GM18867 (cell line): ENCODE results near the gene BLOC1S6.
A peak's percentile ranks its signal among the peaks of the same experiment; 100 is the strongest.

Source experiments
- ATAC-seq: cut with Tn5 transposase; IDR thresholded peaks from one replicate; pipeline ENCODE4 v1.9.1; 2021; ENCODE audit warnings: mild to moderate bottlenecking, moderate library complexity; ENCODE audit not compliant: unreplicated experiment

The BLOC1S6 gene

DNA sequence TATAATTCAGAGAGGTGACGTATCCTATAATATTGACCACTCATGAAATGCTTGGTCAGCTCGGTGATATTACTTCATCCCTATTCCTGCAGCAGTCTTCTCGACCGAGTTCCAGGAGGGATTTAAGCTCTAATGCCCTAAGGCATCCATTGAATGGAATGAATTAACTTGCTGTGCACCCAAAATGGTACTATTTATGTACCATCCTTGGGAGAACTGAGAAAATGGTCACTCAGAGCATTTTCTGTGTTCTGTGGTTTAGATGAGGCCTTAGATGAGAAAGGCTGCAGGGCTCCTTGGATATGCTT lies 638 bp downstream of the BLOC1S6 start:
- no peak for ATAC-seq

DNA sequence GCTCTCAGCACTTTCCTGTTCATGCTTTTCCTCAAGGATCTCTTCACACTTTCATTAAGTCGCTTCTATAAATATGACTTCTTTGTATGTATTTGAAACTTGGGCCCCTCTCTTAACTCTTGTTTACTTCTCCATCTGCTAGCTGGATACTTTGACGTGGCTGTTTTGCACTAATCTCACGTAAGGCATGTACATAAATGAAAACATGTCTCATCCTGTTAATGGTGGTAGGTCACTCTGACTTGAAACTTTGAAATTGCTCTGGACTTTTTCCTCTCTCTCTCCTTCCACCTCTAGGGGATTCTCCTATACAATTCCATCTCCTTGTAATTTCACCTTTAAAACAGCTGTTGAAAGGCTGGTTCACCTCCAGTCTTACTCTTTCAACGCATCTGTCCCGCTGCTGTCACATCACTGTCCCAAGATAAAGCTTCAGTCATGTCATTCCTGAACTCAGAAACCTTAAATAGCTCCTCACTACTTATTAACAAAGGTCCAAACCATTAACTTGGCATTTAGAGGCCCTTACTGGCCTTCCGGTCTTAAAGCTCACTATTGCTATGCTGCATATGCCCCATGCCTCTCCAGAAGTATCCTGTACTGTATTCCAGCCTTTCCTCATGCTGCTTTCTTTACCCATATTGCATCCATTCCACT lies 1.2 kb downstream of the BLOC1S6 start:
- ATAC-seq: no peak

DNA sequence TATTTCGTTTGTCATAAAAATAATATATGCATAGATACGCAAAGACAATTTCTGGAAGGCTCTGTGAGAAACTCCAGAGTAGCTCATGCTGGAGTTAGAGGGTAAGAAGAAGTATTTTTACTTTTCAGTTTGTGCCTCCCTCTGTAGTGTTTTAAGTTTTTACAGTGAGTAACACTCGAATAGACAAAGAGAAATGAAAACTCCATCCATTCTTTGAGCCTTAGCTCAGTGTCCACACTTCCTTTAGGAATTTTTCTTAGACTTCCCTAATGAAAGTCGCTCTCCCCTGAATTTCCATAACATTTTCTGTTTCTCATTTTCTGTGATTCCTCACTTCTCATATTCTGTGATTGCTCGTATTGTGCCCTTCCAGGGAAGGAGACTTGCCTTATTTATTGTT lies 2.1 kb downstream of the BLOC1S6 start:
- no peak for ATAC-seq

DNA sequence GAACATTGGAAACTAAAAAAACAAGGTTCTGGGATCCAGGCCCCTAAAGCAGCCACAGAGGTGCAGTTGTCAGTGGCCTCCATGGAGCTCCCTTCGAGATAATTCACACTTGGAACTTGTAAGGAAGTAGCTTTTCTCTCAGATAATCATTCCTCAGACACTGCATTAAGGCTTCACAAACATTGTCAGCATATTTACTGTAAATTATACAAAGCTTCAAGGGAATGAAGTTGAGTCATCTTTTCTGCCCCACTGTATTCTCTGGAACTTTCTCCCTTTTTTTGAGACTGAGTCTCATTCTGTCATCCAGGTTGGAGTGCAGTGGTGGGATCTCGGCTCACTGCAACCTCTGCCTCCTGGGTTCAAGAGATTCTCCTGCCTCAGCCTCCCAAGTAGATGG lies 7.1 kb downstream of the BLOC1S6 start:
- no peak for ATAC-seq

DNA sequence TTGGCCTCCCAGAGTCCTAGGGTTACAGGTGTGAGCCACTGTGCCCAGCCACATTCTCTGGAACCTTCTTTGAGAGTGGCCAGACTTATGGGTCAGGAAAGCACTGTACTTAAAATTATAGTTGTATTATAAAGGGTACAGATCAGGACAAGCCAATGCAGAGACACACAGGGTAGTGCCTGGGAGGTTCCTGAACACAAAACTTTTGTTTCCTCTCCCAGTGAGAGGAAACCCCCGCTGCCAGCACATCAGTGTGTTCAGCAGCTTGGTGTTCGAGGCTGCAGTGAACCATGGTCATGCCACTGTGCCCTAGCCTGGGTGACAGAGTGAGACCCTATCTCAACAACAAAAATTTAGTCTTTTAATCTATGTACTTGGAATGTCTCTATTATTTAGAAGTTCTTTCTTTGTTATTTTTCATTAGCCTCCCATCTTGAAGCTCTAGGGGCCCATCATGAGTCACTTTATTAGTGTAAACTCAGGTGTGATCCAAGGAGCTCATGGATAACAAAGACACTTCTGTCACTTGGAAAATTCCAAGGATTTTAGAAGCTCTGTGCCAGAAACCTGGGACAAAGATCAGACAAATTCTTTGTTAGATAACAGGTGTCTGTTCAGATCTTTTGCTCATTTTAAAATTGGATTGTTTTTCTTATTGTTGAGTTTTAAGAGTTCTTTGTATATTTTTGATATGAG lies 7.8 kb downstream of the BLOC1S6 start:
- ATAC-seq: no peak

DNA sequence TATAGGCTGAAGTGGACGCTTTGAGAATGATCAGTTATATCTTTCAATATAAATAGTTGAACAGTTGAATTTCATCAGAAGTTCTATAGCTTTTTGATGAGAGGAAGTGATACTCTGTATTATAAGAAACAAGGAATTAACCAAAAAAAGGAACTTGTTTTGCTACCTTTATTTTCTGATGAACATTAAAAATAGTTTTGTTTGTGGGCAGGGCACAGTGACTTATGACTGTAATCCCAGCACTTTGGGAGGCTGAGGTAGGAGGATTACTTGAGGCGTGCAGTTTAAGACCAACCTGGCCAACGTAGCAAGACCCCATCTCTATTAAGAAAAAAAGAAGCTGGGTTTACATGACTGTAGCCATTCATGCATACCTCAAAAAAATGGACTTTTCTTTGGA lies 16.7 kb downstream of the BLOC1S6 start:
- ATAC-seq: no peak

DNA sequence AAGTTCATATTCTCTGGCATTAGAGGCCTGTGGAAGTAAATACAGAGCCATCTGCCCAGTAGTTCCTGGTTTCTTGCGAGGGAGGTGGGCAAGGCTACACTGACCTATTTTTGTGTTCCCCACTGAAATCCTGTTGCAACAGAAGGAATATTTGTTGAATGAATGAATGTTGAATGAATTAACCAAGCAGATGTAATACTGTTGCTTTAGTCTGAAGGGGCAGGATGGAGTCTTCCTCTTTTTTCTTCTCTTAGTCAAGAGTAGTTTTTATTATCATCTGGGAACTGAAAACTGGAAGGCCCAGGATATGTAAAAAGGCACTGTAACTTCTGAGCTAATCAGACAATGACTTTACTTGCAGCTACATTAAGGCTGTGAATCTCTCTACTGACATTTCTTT lies 17.1 kb downstream of the BLOC1S6 start:
- ATAC-seq: no peak

DNA sequence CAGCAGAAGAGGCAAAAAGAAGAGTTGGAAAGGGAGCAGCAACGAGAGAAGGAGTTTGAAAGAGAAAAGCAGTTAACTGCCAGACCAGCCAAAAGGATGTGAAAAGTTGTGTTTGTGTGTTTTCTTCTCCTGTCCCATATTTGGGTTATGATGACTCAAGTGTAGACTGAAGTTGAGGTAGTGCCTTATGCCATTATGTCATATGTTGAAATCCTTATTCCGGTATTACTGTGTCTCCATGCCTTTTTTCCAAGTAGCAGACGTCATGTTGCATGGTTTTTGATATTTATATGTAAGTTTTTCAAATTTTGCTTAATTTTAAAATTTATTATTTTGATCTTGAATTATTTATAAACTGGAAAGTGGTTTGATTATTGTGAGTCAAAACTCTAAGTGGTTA lies 19.2 kb downstream of the BLOC1S6 start:
- ATAC-seq: no peak

DNA sequence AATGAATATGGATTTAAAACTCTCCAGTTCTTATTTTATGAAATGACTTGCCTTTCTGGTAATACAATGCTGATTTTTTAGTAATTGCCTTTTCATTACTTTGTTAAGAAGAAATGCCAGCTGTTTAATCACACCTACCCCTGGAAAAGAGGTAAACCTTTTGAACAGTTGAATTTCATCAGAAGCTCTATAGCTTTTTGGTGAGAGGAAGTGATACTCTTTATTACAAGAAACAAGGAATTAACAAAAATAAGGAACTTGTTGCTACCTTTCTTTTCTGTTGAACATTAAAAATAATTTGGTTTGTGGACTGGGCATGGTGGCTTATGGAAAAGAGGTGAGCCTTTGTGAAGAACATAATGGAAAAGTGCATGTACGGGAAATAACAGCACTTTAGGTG lies 19.7 kb downstream of the BLOC1S6 start:
- ATAC-seq: no peak

DNA sequence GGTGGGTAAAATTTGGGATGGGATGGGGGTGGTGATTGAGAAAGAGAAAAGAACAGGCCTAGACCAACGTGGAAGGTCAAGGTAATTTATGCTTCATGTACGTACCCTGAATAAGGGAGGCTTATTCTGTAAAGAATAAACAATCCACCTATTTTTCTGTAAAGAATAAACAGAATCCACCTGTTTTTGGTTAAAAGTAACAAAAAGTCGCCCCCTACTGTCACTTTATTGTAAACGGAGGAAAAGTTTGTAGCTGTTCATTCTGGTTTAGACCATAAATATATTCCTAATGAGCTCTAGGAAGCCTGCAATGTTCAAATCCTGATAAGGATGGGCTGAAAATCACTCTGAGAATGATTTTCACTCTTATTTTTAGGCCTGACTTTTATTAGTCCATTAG lies 24.1 kb downstream of the BLOC1S6 start:
- no peak for ATAC-seq

DNA sequence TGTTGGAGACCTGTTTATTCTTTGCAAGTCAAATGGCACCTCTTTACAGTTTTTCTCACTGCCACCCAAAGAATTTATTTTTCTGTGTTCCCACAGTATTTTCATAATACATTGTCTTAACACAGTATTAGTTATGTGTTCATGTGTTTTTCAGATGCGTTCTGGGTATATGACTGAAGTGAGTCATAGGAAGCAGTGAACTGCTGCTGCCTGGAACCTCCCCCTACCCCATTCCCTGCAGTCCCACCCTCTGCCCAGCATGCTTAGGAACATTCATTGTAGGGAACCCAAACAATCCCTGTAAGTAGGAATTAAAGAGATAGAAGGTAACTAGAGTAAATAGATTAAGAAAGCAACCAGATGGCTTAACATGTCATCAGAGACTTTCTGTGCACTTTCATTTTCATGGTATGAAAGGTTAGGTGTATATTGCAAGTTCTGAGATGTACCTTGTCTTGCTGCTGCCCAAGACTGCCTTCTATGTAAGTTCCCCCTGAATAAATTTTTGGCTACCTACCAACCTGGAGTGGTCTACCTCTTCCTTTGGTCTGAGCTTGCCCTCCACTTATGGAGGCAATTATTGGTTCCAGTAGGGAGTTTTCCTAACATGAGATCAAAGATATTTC lies 25.7 kb downstream of the BLOC1S6 start:
- ATAC-seq: peak; percentile 58

DNA sequence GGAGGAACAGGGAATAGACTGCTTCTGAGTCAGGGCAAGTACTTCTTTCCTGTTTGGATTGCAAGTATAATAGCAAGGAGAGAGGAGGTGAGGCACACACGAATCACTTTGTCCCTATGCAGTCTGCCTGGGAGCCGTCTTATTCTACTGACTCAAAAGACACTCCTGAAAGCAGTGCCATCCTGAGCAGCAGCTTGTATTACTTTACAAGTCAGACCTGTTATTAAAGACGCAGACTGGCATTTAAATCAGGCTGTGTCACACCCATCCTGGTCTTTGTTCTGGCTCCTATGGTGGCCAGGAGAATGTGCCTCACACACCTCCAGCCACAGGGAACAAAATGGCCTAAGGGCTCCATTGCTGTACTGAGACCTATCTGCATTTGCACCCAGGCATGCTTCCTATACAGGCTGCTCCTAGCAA lies 29.7 kb downstream of the BLOC1S6 start:
- ATAC-seq: no peak

DNA sequence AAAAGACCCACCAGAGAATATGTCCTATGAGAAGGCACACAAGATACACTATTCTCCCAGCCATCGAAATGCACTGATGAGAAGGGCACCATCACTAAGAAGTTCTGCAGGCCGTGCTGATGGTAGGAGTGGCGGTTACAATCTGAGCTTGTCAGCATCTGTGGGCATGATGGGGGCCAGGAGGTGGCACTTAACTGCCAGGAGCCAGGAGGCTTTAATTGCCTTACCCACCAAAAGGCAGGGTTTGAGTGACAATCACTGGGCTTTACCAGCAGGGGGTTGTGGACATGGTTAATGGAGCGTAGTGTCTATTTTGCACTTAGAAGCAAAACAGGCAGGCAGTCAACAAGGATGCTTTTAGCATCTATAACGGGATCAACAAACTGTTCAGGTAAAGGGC lies 31.6 kb downstream of the BLOC1S6 start:
- ATAC-seq: no peak

DNA sequence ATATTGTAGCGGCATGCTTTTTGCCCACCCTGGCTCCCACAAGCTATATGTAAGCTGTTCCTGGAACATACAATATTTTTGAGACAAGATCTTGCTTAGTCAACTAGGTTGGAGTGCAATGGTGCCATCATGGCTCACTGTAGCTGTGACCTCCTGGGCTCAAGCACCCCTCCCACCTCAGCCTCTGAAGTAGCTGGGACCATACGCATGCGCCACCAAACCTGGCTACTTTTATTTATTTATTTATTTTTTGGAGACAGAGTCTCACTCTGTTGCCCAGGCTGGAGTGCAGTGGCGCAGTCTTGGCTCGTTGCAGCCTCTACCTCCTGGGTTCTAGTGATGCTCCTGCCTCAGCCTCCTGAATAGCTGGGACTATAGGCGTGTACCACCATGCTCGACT lies 41.0 kb downstream of the BLOC1S6 start:
- ATAC-seq: no peak

DNA sequence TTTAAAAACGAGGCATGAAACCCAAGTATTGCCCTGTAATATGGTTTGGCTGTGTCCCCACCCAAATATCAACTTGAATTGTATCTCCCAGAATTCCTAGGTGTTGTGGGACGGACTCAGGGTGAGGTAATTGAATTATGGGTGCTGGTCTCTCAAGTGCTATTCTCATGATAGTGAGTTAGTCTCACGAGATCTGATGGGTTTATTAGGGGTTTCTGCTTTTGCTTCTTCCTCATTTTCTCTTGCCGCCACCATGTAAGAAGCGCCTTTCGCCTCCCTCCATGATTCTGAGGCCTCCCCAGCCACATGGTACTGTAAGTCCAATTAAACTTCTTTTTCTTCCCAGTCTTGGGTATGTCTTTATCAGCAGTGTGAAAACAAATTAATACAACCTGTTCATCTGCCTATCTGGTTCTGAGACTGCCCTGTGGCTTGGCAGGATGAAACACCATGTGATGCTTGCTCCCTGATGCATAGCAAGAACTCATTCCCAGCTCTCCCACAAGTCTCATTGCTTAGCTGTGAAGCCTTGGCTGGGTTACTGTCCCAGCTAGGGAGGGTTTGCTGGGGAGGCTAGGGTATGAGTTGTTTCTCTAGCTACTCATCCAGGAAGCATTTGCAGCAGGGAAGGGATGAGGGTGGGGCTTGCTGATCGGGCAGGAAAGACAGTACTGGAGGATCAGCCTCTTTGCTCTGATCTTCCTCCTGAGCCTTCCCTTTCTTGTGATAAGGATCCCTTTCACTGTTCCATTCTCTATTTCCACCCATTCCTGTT lies 43.9 kb downstream of the BLOC1S6 start:
- ATAC-seq: no peak

DNA sequence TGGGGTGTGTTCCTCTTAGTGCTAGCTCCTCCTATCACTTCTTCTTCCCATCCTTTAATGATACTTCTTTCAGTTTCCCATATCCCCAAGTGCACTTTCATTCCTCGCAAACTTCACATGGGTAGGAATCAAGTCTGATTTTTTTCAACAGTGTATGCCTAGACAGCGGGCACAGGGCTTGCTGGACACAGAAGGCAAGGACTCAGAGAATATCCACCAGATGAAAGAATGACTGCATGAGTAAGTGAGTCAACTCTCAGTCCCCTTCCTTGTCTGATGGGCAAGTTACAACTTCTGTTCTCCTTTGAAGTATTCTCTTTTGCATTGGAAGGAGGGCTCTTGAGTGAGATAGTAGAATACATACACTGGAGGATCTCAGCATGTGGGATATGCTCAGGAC lies 44.6 kb downstream of the BLOC1S6 start:
- no peak for ATAC-seq

DNA sequence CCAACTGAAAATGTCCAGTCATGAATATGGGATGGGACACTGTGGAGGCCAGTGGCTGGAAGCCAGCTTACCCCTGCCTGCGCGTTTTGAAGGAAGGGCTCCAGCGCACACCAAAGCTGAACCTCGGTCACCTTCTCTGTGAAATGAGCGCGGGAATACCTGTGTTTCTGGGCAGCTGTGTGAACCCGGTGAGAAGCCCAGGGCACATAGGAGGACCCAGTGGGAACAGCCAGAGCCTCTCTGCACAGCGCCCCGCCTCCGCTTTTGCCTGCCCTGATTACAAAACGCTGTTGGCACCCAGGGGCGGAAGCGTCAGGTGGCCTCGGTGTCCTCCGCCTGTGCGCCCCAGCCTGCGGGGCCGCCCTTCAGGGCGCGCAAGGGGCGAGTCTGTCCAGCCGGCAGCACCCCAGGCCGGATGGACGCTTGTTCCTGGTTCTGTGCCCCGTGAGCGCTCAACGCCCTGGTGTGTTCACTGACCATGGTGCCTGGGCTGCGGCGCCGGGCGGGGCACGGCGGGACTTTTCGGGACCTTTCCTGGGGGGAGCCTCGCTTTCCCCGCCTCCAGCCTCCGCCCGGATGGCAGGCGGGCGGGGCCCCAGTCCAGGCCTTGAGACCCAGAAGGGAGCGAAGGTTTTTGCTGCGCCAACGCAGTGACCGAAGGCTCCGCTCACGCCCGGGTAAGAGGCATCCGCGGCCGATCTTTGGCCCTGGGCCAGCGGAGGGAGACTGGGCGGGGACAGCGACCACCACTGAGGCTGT lies 47.4 kb downstream of the BLOC1S6 start, which contains the start of gene SQOR:
Gene SQOR, plus strand, starts transcription at position 598 of the 759 bp plus-strand sequence. CDS start 23,895 bp downstream, outside the sequence.
- ATAC-seq: peak; percentile 73

DNA sequence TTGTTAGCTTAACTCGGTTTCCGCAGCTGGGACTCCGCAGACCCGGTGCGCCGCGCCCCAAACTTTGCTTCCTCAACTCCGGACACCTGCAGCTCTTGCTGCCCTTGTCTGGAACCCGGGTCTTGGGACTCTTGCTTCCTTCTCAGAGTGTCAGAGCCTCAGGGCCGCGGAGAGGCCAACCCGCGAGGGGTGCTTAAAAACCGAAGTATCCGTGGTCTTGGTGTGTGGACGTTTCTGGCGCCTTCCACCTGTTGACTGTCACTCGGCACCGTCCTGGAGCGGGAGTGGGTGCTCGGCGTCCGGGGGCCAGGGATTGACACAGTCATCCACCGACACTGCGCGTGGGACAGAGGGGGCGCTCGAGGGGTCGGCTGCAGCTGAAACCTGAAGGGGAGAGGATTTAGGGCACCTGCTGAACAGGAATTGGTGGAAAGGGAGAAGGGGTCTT lies 48.0 kb downstream of the BLOC1S6 start:
- ATAC-seq: peak; percentile 49

DNA sequence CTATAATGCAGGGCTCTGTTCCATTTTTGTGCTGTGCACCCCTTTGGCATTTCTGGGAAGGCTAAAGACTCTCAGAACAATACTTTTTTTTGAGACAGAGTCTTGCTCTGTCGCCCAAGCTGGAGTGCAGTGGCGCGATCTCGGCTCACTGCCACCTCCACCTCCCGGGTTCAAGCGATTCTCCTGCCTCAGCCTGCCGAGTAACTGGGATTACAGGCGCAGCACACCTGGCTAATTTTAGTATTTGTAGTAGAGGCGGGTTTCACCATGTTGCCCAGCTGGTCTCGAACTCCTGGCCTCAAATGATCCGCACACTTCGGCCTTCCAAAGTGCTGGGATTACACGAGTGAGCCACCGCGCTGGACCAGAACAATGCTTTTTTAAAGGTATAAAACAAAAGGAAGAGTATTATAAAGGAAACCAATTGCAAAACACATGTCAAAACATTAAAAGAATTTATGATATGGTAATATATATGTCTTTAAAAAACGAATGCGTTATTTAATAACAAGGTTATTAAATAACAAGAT lies 48.6 kb downstream of the BLOC1S6 start:
- no peak for ATAC-seq

DNA sequence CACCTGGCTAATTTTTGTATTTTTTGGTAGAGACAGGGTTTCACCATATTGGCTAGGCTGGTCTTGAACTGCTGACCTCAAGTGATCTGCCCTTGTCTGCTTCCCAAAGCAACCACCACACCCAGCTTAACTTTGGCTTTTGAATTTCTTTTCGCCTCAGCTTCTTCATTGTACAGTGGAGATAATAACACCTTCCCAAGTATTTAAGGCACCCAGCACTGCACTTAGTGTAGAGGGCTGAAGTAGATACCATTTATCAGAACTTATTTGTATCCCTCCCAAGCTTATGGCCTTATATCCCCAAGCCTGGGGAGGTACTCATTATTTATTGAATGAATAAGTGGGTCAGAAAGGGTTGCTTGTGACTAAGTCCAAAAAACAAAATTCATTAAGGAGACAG lies 50.0 kb downstream of the BLOC1S6 start:
- ATAC-seq: no peak
